Forelimb muscle (tissue), 1 donor: ENCODE data around the gene SYNRG. TPM values are rescaled to one million over a fixed set of nuclear protein-coding genes. Genes with fewer than 3 reads are reported as not detected.

Source experiments
- DNase-seq: peaks from one replicate; pipeline ENCODE4 v3.0.0-alpha.2; 2013; ENCODE audit warnings: low read depth
- polyA plus RNA-seq: library from polyadenylated mRNA; unstranded; fragments of 120-200 nt; gene quantifications from one replicate; pipeline ENCODE4 v1.2.1, GENCODE V29; 2013; ENCODE audit not compliant: insufficient read length

SYNRG gene
- polyA plus RNA-seq, 1 donor = 27.8 TPM

- no peak for DNase-seq
These were observed 132.6 kb downstream of the SYNRG start for GRCh38 chr17:37476431-37477120.

DNA sequence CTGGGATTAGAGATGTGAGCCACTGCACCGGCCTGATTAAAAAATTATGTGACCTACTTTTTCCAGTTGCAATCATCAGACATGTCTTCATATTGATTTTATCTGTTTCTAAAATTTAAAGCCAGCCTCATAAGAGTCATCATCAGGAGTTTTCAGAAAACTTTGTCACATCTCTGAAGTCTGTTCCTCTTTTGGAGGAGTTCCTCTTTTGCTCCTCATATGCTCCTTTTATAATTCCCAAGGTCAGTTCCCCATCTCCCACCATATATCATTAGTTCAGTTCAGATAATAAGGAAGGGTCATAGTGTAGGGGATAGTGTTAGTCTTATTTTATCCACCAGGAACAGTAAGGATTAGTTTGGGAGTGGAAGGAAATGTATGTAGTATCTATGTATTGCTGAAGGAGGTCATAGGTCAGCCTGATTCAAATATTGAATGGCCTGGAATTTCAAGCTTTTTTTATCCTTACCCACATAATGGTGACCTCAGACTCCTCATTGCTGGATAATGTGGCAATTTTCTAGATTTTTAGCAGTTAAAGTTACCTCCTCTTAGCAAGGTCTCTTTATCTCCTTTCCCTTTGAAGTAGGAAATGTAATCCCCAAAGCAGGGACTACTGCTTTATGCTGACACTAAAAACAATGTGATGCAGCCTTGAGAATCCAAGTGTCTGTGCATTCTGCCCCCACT lies 133.3 kb downstream of the SYNRG start:
- DNase-seq = no peak

DNA sequence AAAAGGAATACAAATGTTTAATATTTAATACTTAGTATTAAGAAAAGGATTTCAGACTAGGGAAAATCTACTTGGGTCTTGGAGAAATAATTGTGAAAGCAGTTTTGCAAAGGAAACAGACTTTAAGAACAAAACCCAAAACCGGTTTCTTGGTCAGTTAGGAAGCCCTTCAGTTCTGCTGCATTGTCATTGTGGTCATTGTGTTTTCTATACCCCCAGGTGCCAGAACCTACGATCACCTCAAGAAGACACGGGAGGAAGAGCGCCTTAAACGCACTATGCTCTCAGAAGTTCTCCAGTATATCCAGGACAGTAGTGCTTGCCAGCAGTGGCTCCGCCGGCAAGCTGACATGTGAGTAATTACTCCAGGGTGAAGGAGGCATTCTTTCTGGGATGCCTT lies 139.0 kb downstream of the SYNRG start:
- DNase-seq = no peak

DNA sequence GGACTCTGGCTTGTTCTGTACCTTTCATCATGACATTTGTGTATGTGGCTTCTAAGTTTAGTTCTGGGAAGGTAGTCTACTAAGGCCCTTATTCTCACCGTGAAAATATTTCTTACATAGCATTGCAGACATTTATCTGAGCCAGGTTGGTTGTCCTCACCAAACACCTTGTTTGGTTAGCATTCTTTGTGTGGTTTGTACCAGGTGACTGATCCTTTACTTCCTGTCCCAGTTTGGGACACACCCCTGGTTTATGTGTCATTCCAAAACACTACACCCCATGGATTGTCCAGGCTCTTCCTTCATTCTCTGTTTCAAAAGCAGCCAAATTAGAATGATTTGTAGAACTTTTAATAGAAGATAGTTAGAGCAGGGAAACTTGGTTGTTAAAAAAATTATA lies 142.7 kb downstream of the SYNRG start:
- DNase-seq = no peak

DNA sequence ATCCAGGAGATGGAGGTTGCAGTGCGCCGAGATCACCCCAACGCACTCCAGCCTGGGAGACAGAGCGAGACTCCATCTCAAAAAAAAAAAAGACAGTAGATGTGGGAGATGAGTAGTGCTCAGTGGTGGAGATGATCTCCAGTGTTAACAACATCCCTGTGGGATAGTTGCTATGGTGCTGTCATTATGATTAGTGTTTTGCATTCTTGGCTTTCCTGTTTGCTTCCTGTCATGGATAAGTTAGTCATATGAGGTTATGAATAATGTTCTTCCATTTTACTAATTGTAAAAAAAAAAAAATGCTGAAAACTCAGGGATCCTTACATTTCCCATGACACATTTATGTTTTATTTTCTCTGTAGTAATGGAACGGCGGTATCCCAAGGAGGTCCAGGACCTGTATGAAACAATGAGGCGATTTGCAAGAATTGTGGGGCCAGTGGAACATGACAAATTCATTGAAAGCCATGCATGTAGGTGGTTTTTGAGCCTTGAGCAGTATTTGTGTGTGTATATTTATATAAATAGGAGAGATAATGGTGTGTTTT lies 144.1 kb downstream of the SYNRG start:
- DNase-seq = no peak

Other genes with a start within 250 kb of the SYNRG start
- gene C17orf78, start 233.4 kb downstream of the SYNRG start, polyA plus RNA-seq = not detected
- gene ACACA, start 202.6 kb downstream of the SYNRG start, polyA plus RNA-seq = 23.8 TPM
- gene TADA2A, start 202.5 kb downstream of the SYNRG start, polyA plus RNA-seq = 23.2 TPM
- 10.8 TPM for gene DUSP14, start 119.5 kb downstream of the SYNRG start, polyA plus RNA-seq
- gene DDX52, start 34.0 kb upstream of the SYNRG start, polyA plus RNA-seq = 16.9 TPM
- gene HNF1B, start 135.6 kb upstream of the SYNRG start, polyA plus RNA-seq = not detected